Caco-2 (cell line): ENCODE measurements around the gene SLC16A11. TPM values are rescaled to one million over a fixed set of nuclear protein-coding genes. Genes with fewer than 3 reads are reported as not detected.

Experiments used
- BruUV-seq: library from RNA; stranded (reverse); fragments of 400-500 nt; replicated peaks from 2 replicates; lab custom pipeline; 2021; lab: Mats Ljungman, UMichigan
- CTCF ChIA-PET: fragments of 300-600 bp; sonication (Branson Sonifier 250); formaldehyde crosslinking; loops from one replicate; lab custom pipeline; 2022; ENCODE audit warnings: antibody characterized with exemption; lab: Charles Lee
- POLR2A ChIA-PET: fragments of 300-600 bp; sonication (Branson Sonifier 250); formaldehyde crosslinking; loops from one replicate; lab custom pipeline; 2022; ENCODE audit warnings: antibody characterized with exemption; lab: Charles Lee
- DNase-seq, 2 experiments: peaks; one replicate each; pipeline versions ENCODE4 v3.0.0 to v3.0.0-alpha.2; 2020 to 2022
- H3K27me3 ChIP-seq: replicated peaks from 2 replicates; pipeline ENCODE4 v1.6.0; 2011; ENCODE audit warnings: low read length; ENCODE audit not compliant: control insufficient read depth, insufficient read depth
- H3K36me3 ChIP-seq: 2 replicates; pipeline ENCODE4 v1.5.1; 2011; ENCODE audit warnings: low read length; ENCODE audit not compliant: control insufficient read depth, insufficient read depth
- H3K4me1 ChIP-seq: fragments of 250-450 bp; sonication (Bioruptor Pico); 2 replicates; pipeline ENCODE4 v1.5.1; 2020; ENCODE audit warnings: mild to moderate bottlenecking
- H3K4me3 ChIP-seq: 2 replicates; pipeline ENCODE4 v1.5.1; 2011; ENCODE audit warnings: low read depth, mild to moderate bottlenecking, control low read depth, low read length
- H3K9me3 ChIP-seq: fragments of 250-450 bp; sonication (Bioruptor Pico); 2 replicates; pipeline ENCODE4 v1.5.1; 2020; ENCODE audit warnings: mild to moderate bottlenecking, moderate library complexity
- H3K27ac Mint-ChIP-seq: one replicate; pipeline ENCODE4 v1.8.0; 2022; ENCODE audit warnings: mixed read lengths; ENCODE audit not compliant: unreplicated experiment
- H3K27me3 Mint-ChIP-seq: one replicate; pipeline ENCODE4 v1.8.0; 2022; ENCODE audit warnings: mixed read lengths; ENCODE audit not compliant: insufficient read depth, unreplicated experiment
- H3K36me3 Mint-ChIP-seq: one replicate; pipeline ENCODE4 v1.8.0; 2022; ENCODE audit warnings: mild to moderate bottlenecking, mixed read lengths; ENCODE audit not compliant: insufficient read depth, unreplicated experiment
- H3K4me1 Mint-ChIP-seq: one replicate; pipeline ENCODE4 v1.8.0; 2022; ENCODE audit warnings: low read depth, mixed read lengths; ENCODE audit not compliant: unreplicated experiment
- H3K4me3 Mint-ChIP-seq: one replicate; pipeline ENCODE4 v1.8.0; 2022; ENCODE audit warnings: mild to moderate bottlenecking, moderate library complexity, mixed read lengths; ENCODE audit not compliant: unreplicated experiment
- H3K9me3 Mint-ChIP-seq: one replicate; pipeline ENCODE4 v1.8.0; 2022; ENCODE audit warnings: mixed read lengths; ENCODE audit not compliant: unreplicated experiment
- intact Hi-C: fragments of 100-400 bp; cut with micrococcal nuclease; formaldehyde crosslinking; loops from one replicate; pipeline ENCODE4 v1.10.0; 2022; ENCODE audit not compliant: unreplicated experiment
- total RNA-seq: library from RNA; stranded (reverse); gene quantifications from 2 replicates; pipeline ENCODE4 v1.2.3, GENCODE V29; 2022
- TF ChIP-seq, protein P1 (sequence below), 2 experiments: fragments of 200-600 bp in 1 of 2; IDR thresholded peaks; 1 replicate in 1 of 2; 2 replicates in 1 of 2; pipeline versions ENCODE4 v1.5.1 to v1.8.0; 2011 to 2022; ENCODE audit warnings: antibody characterized with exemption in 1 of 2, control low read depth in 1 of 2, inconsistent platforms in 1 of 2, low read depth in 1 of 2, low read length in 1 of 2, mild to moderate bottlenecking in 1 of 2, moderate library complexity in 1 of 2; ENCODE audit not compliant: insufficient read depth in 1 of 2, severe bottlenecking in 1 of 2, unreplicated experiment in 1 of 2

SLC16A11 gene
- total RNA-seq, 1 experiment from 2014 or later = 0.43 TPM

DNA sequence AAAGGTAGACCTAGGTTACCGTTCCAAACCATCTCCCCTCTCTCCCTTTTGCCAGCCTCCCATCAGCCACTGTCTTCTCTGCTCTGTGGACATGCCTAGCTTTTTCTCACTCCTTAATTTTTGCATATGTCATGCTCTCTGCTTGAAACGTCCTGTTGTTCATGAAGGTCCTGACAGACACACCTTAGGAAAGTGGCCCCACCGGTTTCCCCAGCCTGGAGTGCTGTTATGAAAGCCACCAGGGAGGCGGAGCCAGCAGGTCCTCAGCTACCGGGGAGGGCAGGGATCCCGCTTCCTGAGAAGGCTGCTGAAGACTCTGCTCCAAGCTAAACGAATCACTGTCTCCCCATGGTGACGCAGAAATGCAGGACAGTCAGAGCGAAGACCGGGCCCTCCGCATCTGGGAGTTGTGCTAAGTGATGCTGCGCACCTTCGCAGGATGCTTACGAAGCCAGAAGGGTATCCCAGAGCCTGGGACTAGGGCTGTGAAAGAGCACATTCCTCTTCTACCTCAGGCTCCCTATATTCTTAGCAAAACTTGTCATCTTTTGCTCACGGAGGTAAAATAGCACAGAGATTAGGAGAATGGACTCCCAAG, 2.3 kb upstream of the SLC16A11 start:
- ChIA-PET CTCF (interaction anchor here (0.6 to 1.8 kb wide), 13 partner anchors 10 to 389 kb away, joined by 3 to 30 read pairs (median 5); partner anchors contain the start of genes ASGR2, SLC16A13 and TMEM102), POLR2A (interaction anchor here (1.0 to 1.3 kb wide), 3 partner anchors 10 to 169 kb away, joined by 3 to 8 read pairs (median 3); partner anchors contain the start of gene SLC16A13)
- Mint-ChIP-seq H3K36me3 (peaks cover 14% of the 10 kb centered on the region), H3K4me3 (peak overlapping the region; percentile 72), H3K4me1 (peaks cover 7% of the 10 kb centered on the region), H3K27me3 (no peaks in the 10 kb centered on the region), H3K9me3 (no peaks in the 10 kb centered on the region), H3K27ac (peak overlapping the region; percentile 95)
- no peaks in the 10 kb centered on the region for H3K36me3 ChIP-seq
- H3K4me3 ChIP-seq = peak overlapping the region; percentile 30
- TF ChIP-seq, protein P1, sequence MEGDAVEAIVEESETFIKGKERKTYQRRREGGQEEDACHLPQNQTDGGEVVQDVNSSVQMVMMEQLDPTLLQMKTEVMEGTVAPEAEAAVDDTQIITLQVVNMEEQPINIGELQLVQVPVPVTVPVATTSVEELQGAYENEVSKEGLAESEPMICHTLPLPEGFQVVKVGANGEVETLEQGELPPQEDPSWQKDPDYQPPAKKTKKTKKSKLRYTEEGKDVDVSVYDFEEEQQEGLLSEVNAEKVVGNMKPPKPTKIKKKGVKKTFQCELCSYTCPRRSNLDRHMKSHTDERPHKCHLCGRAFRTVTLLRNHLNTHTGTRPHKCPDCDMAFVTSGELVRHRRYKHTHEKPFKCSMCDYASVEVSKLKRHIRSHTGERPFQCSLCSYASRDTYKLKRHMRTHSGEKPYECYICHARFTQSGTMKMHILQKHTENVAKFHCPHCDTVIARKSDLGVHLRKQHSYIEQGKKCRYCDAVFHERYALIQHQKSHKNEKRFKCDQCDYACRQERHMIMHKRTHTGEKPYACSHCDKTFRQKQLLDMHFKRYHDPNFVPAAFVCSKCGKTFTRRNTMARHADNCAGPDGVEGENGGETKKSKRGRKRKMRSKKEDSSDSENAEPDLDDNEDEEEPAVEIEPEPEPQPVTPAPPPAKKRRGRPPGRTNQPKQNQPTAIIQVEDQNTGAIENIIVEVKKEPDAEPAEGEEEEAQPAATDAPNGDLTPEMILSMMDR (IDR thresholded peaks at IDR 0.05; ENCODE audit: insufficient read depth in 1 of 2, low read depth in 1 of 2, low read length in 1 of 2, severe bottlenecking in 1 of 2, unreplicated experiment in 1 of 2) = no peak
- no peaks in the 10 kb centered on the region for H3K27me3 ChIP-seq
- DNase-seq = peak; percentile 85 to 91
- H3K9me3 ChIP-seq = no peaks in the 10 kb centered on the region
- H3K4me1 ChIP-seq = peaks cover 8% of the 10 kb centered on the region; the same call in 1 of the 2 replicates
- intact Hi-C loops = loop anchor here (1.0 kb wide), 1 partner anchor 90 kb away; no protein-coding TSS in a partner anchor
- BruUV-seq = TSS peak; percentile 96

DNA sequence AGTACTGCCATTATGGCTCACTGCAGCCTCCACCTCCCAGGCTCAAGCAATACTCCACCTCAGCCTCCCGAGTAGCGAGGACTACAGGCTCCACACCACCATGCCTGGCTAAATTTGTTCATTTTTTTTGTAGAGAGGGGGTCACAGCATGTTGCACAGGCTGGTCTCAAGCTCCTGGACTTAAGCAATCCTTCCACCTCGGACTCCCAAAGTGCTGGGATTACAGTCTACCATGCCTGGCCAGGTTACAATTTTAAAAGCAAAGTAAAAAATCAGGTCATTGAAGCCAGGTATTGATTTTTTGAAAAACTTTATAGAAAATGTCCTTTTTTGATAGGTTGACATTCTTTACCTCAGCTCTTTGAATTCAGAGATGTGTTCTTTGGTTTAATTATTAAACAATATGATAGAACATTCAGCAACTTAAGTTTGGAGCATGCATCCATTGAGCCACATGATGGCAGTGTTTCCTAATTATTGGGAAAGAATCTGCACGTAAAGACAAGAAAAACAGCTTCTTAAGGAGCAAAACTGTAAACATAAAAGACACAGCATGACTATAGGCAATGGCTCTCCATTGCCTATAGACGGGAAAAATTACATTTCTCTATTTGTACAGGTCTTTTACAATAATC, 1.7 kb upstream of the SLC16A11 start:
- no peaks in the 10 kb centered on the region for H3K27me3 Mint-ChIP-seq
- H3K27ac Mint-ChIP-seq = peak overlapping the region; percentile 95
- Histone ChIP-seq H3K4me1 (peaks cover 8% of the 10 kb centered on the region; the same call in 1 of the 2 replicates), H3K36me3 (no peaks in the 10 kb centered on the region), H3K27me3 (no peaks in the 10 kb centered on the region), H3K4me3 (peak overlapping the region; percentile 4; the same call in 1 of the 2 replicates), H3K9me3 (no peaks in the 10 kb centered on the region)
- ChIA-PET POLR2A (interaction anchor here (1.0 to 1.3 kb wide), 3 partner anchors 10 to 169 kb away, joined by 3 to 8 read pairs (median 3); partner anchors contain the start of gene SLC16A13), CTCF (interaction anchor here (0.6 to 1.8 kb wide), 15 partner anchors 10 to 390 kb away, joined by 3 to 30 read pairs (median 4); partner anchors contain the start of genes ASGR2, SLC16A13 and TMEM102)
- TF ChIP-seq, protein P1 (IDR thresholded peaks at IDR 0.05; ENCODE audit: insufficient read depth in 1 of 2, low read depth in 1 of 2, low read length in 1 of 2, severe bottlenecking in 1 of 2, unreplicated experiment in 1 of 2) = peak; percentile 54 to 55
- peaks cover 7% of the 10 kb centered on the region for H3K4me1 Mint-ChIP-seq
- intact Hi-C loops = loop anchor here (1.0 kb wide), 1 partner anchor 91 kb away; no protein-coding TSS in a partner anchor
- peaks cover 14% of the 10 kb centered on the region for H3K36me3 Mint-ChIP-seq
- H3K4me3 Mint-ChIP-seq = peak overlapping the region; percentile 72
- BruUV-seq = no TSS peak
- DNase-seq = peak in 1 of 2 experiments; percentile 56
- H3K9me3 Mint-ChIP-seq = no peaks in the 10 kb centered on the region

DNA sequence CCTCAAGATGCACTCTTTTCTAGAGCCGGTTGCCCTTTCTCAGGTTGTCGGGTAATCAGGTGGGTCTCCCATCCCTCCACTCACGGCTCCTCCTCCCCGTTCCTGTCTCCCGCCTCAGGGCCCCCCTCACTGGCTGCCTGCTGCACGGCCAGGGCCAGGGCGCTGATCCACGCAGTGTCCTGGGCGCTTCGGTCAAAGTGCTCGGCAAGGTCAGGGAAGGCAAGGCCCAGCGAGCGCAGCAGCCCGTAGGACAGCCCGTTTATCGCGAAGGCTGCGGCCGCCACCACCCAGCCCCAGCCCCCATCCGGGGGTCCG, 753 bp downstream of the SLC16A11 start:
- Mint-ChIP-seq H3K27me3 (no peaks in the 10 kb centered on the region), H3K27ac (no peak overlapping the region), H3K4me3 (no peak overlapping the region), H3K9me3 (no peaks in the 10 kb centered on the region), H3K36me3 (peaks cover 14% of the 10 kb centered on the region), H3K4me1 (peaks cover 7% of the 10 kb centered on the region)
- BruUV-seq = no TSS peak
- no peaks in the 10 kb centered on the region for H3K36me3 ChIP-seq
- no peak for DNase-seq
- peak overlapping the region; percentile 38 for H3K4me3 ChIP-seq
- H3K27me3 ChIP-seq = no peaks in the 10 kb centered on the region
- POLR2A ChIA-PET = no interaction called here
- H3K4me1 ChIP-seq = peaks cover 8% of the 10 kb centered on the region; the same call in 1 of the 2 replicates
- TF ChIP-seq, protein P1 (IDR thresholded peaks at IDR 0.05; ENCODE audit: insufficient read depth in 1 of 2, low read depth in 1 of 2, low read length in 1 of 2, severe bottlenecking in 1 of 2, unreplicated experiment in 1 of 2) = no peak
- H3K9me3 ChIP-seq = no peaks in the 10 kb centered on the region
- CTCF ChIA-PET = no interaction called here
- intact Hi-C loops = no loop called here
